GM23248 (cell line): ENCODE measurements around the gene SLC2A3. TPM values are rescaled to one million over a fixed set of nuclear protein-coding genes. Genes with fewer than 3 reads are reported as not detected.
"Not testable (repeated sequence)": the region's sequence is repeated elsewhere in the genome, so short reads cannot be mapped to it uniquely, and the experiment has no call there.

Source experiments
- DNase-seq: peaks from one replicate; pipeline ENCODE4 v3.0.0-alpha.2; 2015
- H2AFZ ChIP-seq: fragments of 200-600 bp; sonication (generic); 2 replicates; pipeline ENCODE4 v1.6.1; 2016; ENCODE audit warnings: antibody characterized with exemption
- H3F3A ChIP-seq: fragments of 200-600 bp; sonication (generic); 2 replicates; pipeline ENCODE4 v1.6.1; 2016; ENCODE audit warnings: mild to moderate bottlenecking, antibody characterized with exemption, mixed run types; ENCODE audit not compliant: insufficient read depth
- H3K27ac ChIP-seq: fragments of 200-600 bp; sonication (generic); 2 replicates; pipeline ENCODE4 v1.5.1; 2016; ENCODE audit warnings: mild to moderate bottlenecking
- H3K27me3 ChIP-seq: fragments of 200-600 bp; sonication (generic); replicated peaks from 2 replicates; pipeline ENCODE4 v1.6.1; 2016; ENCODE audit warnings: mild to moderate bottlenecking; ENCODE audit not compliant: insufficient read depth
- H3K36me3 ChIP-seq: fragments of 200-600 bp; sonication (generic); 2 replicates; pipeline ENCODE4 v1.6.1; 2016; ENCODE audit warnings: low read depth, mild to moderate bottlenecking
- H3K4me1 ChIP-seq: fragments of 200-600 bp; sonication (generic); 2 replicates; pipeline ENCODE4 v1.6.1; 2016; ENCODE audit warnings: mild to moderate bottlenecking; ENCODE audit not compliant: insufficient read depth
- H3K4me2 ChIP-seq: fragments of 200-600 bp; sonication (generic); one replicate; pipeline ENCODE4 v1.6.1; 2016; ENCODE audit warnings: mild to moderate bottlenecking; ENCODE audit not compliant: unreplicated experiment
- H3K4me3 ChIP-seq: fragments of 200-600 bp; sonication (generic); 2 replicates; pipeline ENCODE4 v1.5.1; 2016; ENCODE audit warnings: mild to moderate bottlenecking
- H3K79me2 ChIP-seq: fragments of 200-600 bp; sonication (generic); 2 replicates; pipeline ENCODE4 v1.6.1; 2016; ENCODE audit warnings: mild to moderate bottlenecking; ENCODE audit not compliant: insufficient read depth
- H3K9ac ChIP-seq: fragments of 200-600 bp; sonication (generic); 2 replicates; pipeline ENCODE4 v1.6.1; 2016; ENCODE audit warnings: mild to moderate bottlenecking
- H3K9me2 ChIP-seq: fragments of 200-600 bp; sonication (generic); 2 replicates; pipeline ENCODE4 v1.6.1; 2016; ENCODE audit warnings: mixed run types, mild to moderate bottlenecking, moderate library complexity; ENCODE audit not compliant: insufficient read depth
- H3K9me3 ChIP-seq: fragments of 200-600 bp; sonication (generic); one replicate; pipeline ENCODE4 v1.6.1; 2017; ENCODE audit warnings: low read depth
- H4K20me1 ChIP-seq: fragments of 200-600 bp; sonication (generic); 2 replicates; pipeline ENCODE4 v1.6.0; 2016; ENCODE audit not compliant: insufficient read depth
- EZH2 ChIP-seq: fragments of 200-600 bp; sonication (generic); IDR thresholded peaks from 2 replicates; pipeline ENCODE4 v1.6.1; 2018; ENCODE audit warnings: antibody characterized with exemption, mild to moderate bottlenecking; ENCODE audit not compliant: insufficient read depth, poor library complexity, severe bottlenecking
- EZH2phosphoT487 ChIP-seq: fragments of 200-600 bp; sonication (generic); IDR thresholded peaks from 2 replicates; pipeline ENCODE4 v1.6.1; 2018; ENCODE audit warnings: antibody characterized with exemption, moderate library complexity, mild to moderate bottlenecking, low read depth; ENCODE audit not compliant: insufficient read depth
- WGBS, 2 experiments: methylation state at CpG; one replicate each; pipeline ENCODE4 v1.1.6; 2015 to 2017; ENCODE audit warnings: low lambda C conversion rate in 2 of 2, low coverage in 1 of 2; ENCODE audit errors: missing lambda C conversion rate in 2 of 2; 5-methylcytosine and 5-hydroxymethylcytosine counted together
- in situ Hi-C: fragments of 300-500 bp; cut with MboI; formaldehyde crosslinking; loops from 2 replicates; pipeline ENCODE4 v1.15.0; 2020
- polyA plus RNA-seq: library from polyadenylated mRNA; unstranded; fragments of >200 nt; fragmentation: Nextera tagmentation; extraction: Ambion mirVana; gene quantifications from 2 replicates; pipeline ENCODE4 v1.2.1, GENCODE V29; 2016
- total RNA-seq: library from RNA; depleted of rRNA; stranded (reverse); fragments of >200 nt; shearing (Covaris generic); gene quantifications from 2 replicates; pipeline ENCODE4 v1.2.3, GENCODE V29; 2014

Gene SLC2A3
- total and polyA plus RNA-seq, 2 experiments from 2014 or later, result 71.8 to 72.5 TPM

- peaks cover 17% of the 10 kb centered on the region; the same call in 1 of the 2 replicates for H4K20me1 ChIP-seq
- no peak for TF ChIP-seq EZH2
- TF ChIP-seq EZH2phosphoT487, result no peak
- no peaks in the 10 kb centered on the region for H3K9me2 ChIP-seq
- no peak overlapping the region for H3K27ac ChIP-seq
- H3K4me2 ChIP-seq, result no peak overlapping the region
- no peaks in the 10 kb centered on the region for H3K4me1 ChIP-seq
- H3K9ac ChIP-seq, result no peak overlapping the region
- H3K79me2 ChIP-seq, result peaks cover 43% of the 10 kb centered on the region
- 93 to 95% methylated on average over 15 of the region's 15 CpGs for WGBS, 2 experiments
- H3K36me3 ChIP-seq, result peaks cover 87% of the 10 kb centered on the region
- no peak overlapping the region for H3K4me3 ChIP-seq
- H3K27me3 ChIP-seq, result no peaks in the 10 kb centered on the region
- in situ Hi-C loops, result no loop called here
- H3K9me3 ChIP-seq, result no peaks in the 10 kb centered on the region
- no peak for DNase-seq
- peaks cover 71% of the 10 kb centered on the region for H3F3A ChIP-seq
- H2AFZ ChIP-seq, result no peak overlapping the region
Observed at GRCh38 chr12:7923241-7924236, 12.4 kb downstream of the SLC2A3 start.

GRCh38 chr12:7921181-7921580, 14.8 kb downstream of the SLC2A3 start:
- H3K9me3 ChIP-seq, in situ Hi-C loops, H3K4me1 ChIP-seq, H3K27me3 ChIP-seq, H4K20me1 ChIP-seq, H3K27ac ChIP-seq, H3K9ac ChIP-seq, H3K4me2 ChIP-seq, DNase-seq, H2AFZ ChIP-seq, H3K9me2 ChIP-seq, H3K4me3 ChIP-seq: not testable (repeated sequence)
- Histone ChIP-seq H3F3A (peaks cover 70% of the 10 kb centered on the region), H3K36me3 (peaks cover 76% of the 10 kb centered on the region), H3K79me2 (peaks cover 22% of the 10 kb centered on the region)
- 77 to 83% methylated on average over 12 of the region's 12 CpGs for WGBS, 2 experiments

DNA sequence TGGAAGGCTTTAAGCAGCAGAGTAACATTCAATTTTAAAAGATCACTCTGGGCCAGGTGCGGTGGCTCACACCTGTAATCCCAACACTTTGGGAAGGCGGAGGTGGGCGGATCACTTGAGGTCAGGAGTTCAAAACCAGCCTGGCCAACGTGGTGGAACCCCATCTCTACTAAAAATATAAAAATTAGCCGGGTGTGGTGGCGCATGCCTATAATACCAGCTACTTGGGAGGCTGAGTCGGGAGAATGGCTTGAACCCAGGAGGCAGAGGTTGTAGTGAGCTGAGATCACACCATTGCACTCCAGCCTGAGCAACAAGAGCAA, 17.8 kb downstream of the SLC2A3 start:
- H3F3A ChIP-seq, result peaks cover 57% of the 10 kb centered on the region
- peaks cover 12% of the 10 kb centered on the region; the same call in 1 of the 2 replicates for H3K79me2 ChIP-seq
- DNase-seq, in situ Hi-C loops, H3K27me3 ChIP-seq, H3K4me3 ChIP-seq, H3K9me2 ChIP-seq, H2AFZ ChIP-seq, H3K9ac ChIP-seq, H4K20me1 ChIP-seq, H3K9me3 ChIP-seq, H3K4me1 ChIP-seq, H3K4me2 ChIP-seq, H3K27ac ChIP-seq: not testable (repeated sequence)
- WGBS, 2 experiments, result 89 to 94% methylated on average over 7 of the region's 7 CpGs
- H3K36me3 ChIP-seq, result peaks cover 56% of the 10 kb centered on the region

- H3K27ac ChIP-seq, result no peak overlapping the region
- no peak overlapping the region for H3K4me3 ChIP-seq
- H3K36me3 ChIP-seq, result peaks cover 50% of the 10 kb centered on the region
- H4K20me1 ChIP-seq, result peaks cover 5% of the 10 kb centered on the region; the same call in 1 of the 2 replicates
- no peak overlapping the region for H3K4me2 ChIP-seq
- peaks cover 51% of the 10 kb centered on the region for H3F3A ChIP-seq
- no peaks in the 10 kb centered on the region for H3K9me3 ChIP-seq
- no peaks in the 10 kb centered on the region for H3K27me3 ChIP-seq
- peaks cover 10% of the 10 kb centered on the region; the same call in 1 of the 2 replicates for H3K79me2 ChIP-seq
- WGBS, 2 experiments, result 87% methylated on average over 19 of the region's 19 CpGs
- no peak overlapping the region for H2AFZ ChIP-seq
- H3K9ac ChIP-seq, result no peak overlapping the region
- DNase-seq, result no peak
- no peaks in the 10 kb centered on the region for H3K4me1 ChIP-seq
- no peaks in the 10 kb centered on the region for H3K9me2 ChIP-seq
- in situ Hi-C loops, result no loop called here
- TF ChIP-seq EZH2phosphoT487 (no peak), EZH2 (no peak)
Observed at GRCh38 chr12:7917392-7918267, 18.4 kb downstream of the SLC2A3 start.
